Measurements from ENCODE around the gene PPP1R12C. TPM values are rescaled to one million over a fixed set of nuclear protein-coding genes. Genes with fewer than 3 reads are reported as not detected.
"Not testable (repeated sequence)": the region's sequence is repeated elsewhere in the genome, so short reads cannot be mapped to it uniquely, and the experiment has no call there.

Gene PPP1R12C
- total and polyA plus RNA-seq, 9 donors: 21.4 to 152 (median 110) TPM

- Histone ChIP-seq H3K27ac (no peak overlapping the region), H3K4me1 (ENCODE audit: insufficient read depth) (no peaks in the 10 kb centered on the region), H3K27me3 (no peaks in the 10 kb centered on the region), H3K9me3 (peaks cover 0 to 7% of the 10 kb centered on the region in 2 donors), H3K36me3 (no peaks in the 10 kb centered on the region), H3K4me3 (no peak overlapping the region)
- intact Hi-C loops (cut with DNase I): loop anchor here in 1 of 4 donors (10.0 kb wide), 1 partner anchor 55 kb away; no protein-coding TSS in a partner anchor
- DNase-seq: no peak
- WGBS, 3 donors: 94 to 97% (median 96%) methylated on average over 2 of the region's 2 CpGs
- TF ChIP-seq POLR2A (IDR thresholded peaks at IDR 0.05): no peak
- TF ChIP-seq CTCF (IDR thresholded peaks at IDR 0.05): no peak
- no peak for TF ChIP-seq EP300 (IDR thresholded peaks at IDR 0.05)
Observed at GRCh38 chr19:55069865-55070197, 47.6 kb downstream of the PPP1R12C start.

- TF ChIP-seq POLR2A (IDR thresholded peaks at IDR 0.05) (no peak), CTCF (IDR thresholded peaks at IDR 0.05) (no peak), EP300 (IDR thresholded peaks at IDR 0.05) (no peak)
- Histone ChIP-seq H3K4me1 (ENCODE audit: insufficient read depth) (no peaks in the 10 kb centered on the region), H3K9me3 (peaks cover 0 to 7% of the 10 kb centered on the region in 2 donors), H3K27ac (no peak overlapping the region), H3K36me3 (no peaks in the 10 kb centered on the region), H3K27me3 (no peaks in the 10 kb centered on the region), H3K4me3 (no peak overlapping the region)
- 4 to 8% (median 6%) methylated on average over 24 to 30 of the region's 30 CpGs for WGBS, 3 donors
- DNase-seq: no peak
- intact Hi-C loops (cut with DNase I): no loop called here
Observed at GRCh38 chr19:55068950-55069864, 48.2 kb downstream of the PPP1R12C start.

DNA sequence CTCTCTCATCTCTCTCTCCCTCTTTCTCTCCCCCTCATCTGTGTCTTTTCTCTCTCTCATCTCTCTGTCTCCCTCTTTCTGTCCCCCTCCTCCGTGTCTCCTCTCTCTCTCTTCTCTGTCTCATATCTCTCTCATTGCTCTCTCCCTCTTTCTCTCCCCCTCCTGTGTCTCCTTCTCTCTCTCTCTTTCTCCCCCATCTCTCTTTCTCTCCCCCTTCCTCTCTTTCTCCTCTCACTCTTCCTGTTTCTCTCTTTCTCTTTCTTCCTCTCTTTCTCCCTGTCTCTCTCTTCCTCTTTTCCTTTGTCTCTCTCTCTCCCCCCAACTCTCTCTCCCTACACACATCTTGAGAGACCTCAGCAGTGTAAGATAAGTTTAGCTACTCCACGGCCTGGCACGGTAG is 49.6 kb downstream of the PPP1R12C start:
- H3K4me3 ChIP-seq: no peak overlapping the region
- H3K4me1 ChIP-seq (ENCODE audit: insufficient read depth): no peaks in the 10 kb centered on the region
- TF ChIP-seq POLR2A (IDR thresholded peaks at IDR 0.05) (no peak), CTCF (IDR thresholded peaks at IDR 0.05) (no peak), EP300 (IDR thresholded peaks at IDR 0.05) (no peak)
- WGBS, 3 donors: 21 to 38% (median 35%) methylated on average over 3 of the region's 3 CpGs
- DNase-seq: no peak
- no peaks in the 10 kb centered on the region for H3K27me3 ChIP-seq
- H3K9me3 ChIP-seq: peaks cover 0 to 3% of the 10 kb centered on the region in 2 donors
- H3K27ac ChIP-seq: no peak overlapping the region
- intact Hi-C loops (cut with DNase I): no loop called here
- no peaks in the 10 kb centered on the region for H3K36me3 ChIP-seq

- intact Hi-C loops (cut with DNase I): no loop called here
- no peaks in the 10 kb centered on the region for H3K9me3 ChIP-seq
- no peaks in the 10 kb centered on the region for H3K27me3 ChIP-seq
- no peaks in the 10 kb centered on the region for H3K36me3 ChIP-seq
- no peak for DNase-seq
- no peak overlapping the region for H3K27ac ChIP-seq
- 10 to 20% (median 19%) methylated on average over 2 of the region's 2 CpGs for WGBS, 3 donors
- no peak for TF ChIP-seq EP300 (IDR thresholded peaks at IDR 0.05)
- no peak for TF ChIP-seq POLR2A (IDR thresholded peaks at IDR 0.05)
- TF ChIP-seq CTCF (IDR thresholded peaks at IDR 0.05): no peak
- peaks cover 4% of the 10 kb centered on the region for H3K4me1 ChIP-seq (ENCODE audit: insufficient read depth)
- H3K4me3 ChIP-seq: no peak overlapping the region
Observed at GRCh38 chr19:55066107-55066709, 51.2 kb downstream of the PPP1R12C start.

GRCh38 chr19:55065516-55065915 is 51.9 kb downstream of the PPP1R12C start:
- H3K36me3 ChIP-seq; intact Hi-C loops (cut with DNase I); H3K9me3 ChIP-seq; H3K27ac ChIP-seq; H3K27me3 ChIP-seq; H3K4me1 ChIP-seq (ENCODE audit: insufficient read depth); H3K4me3 ChIP-seq; DNase-seq: not testable (repeated sequence)
- WGBS, 3 donors: 72 to 79% (median 74%) methylated on average over 9 of the region's 9 CpGs
